Prostate gland (tissue), 2 donors: Measurements from ENCODE around the gene RPL12. TPM values are rescaled to one million over a fixed set of nuclear protein-coding genes. Genes with fewer than 3 reads are reported as not detected.

ENCODE experiments used
- DNase-seq: peaks from one replicate; pipeline ENCODE4 v3.0.0-alpha.2; 2019; ENCODE audit warnings: low spot score
- H3K27ac ChIP-seq, 2 donors: fragments of 200-600 bp; sonication (generic); 2 replicates each; pipeline ENCODE4 v1.5.1; 2017 to 2019
- H3K27me3 ChIP-seq: fragments of 200-600 bp; sonication (generic); replicated peaks from 2 replicates; pipeline ENCODE4 v1.5.1; 2019; ENCODE audit not compliant: insufficient read depth
- H3K36me3 ChIP-seq, 2 donors: fragments of 200-600 bp; sonication (generic); 1 replicate in 1 of 2; 2 replicates in 1 of 2; pipeline versions ENCODE4 v1.5.1 to v1.8.1; 2017 to 2019
- H3K4me1 ChIP-seq: fragments of 200-600 bp; sonication (generic); replicated peaks from 2 replicates; pipeline ENCODE4 v1.5.1; 2019
- H3K4me3 ChIP-seq, 2 donors: fragments of 200-600 bp; sonication (generic); 2 replicates each; pipeline ENCODE4 v1.5.1; 2017 to 2019
- H3K9me3 ChIP-seq: fragments of 200-600 bp; sonication (generic); 2 replicates; pipeline ENCODE4 v1.5.1; 2017
- POLR2A ChIP-seq: fragments of 450-650 bp; IDR thresholded peaks from one replicate; pipeline ENCODE4 v1.6.1; 2016; ENCODE audit warnings: antibody characterized with exemption, mild to moderate bottlenecking
- POLR2AphosphoS5 ChIP-seq: sonication (generic); formaldehyde crosslinking; IDR thresholded peaks from one replicate; pipeline ENCODE4 v1.6.1; 2017; ENCODE audit warnings: antibody characterized with exemption
- WGBS: methylation state at CpG from one replicate; pipeline ENCODE4 v1.1.5; 2018; 5-methylcytosine and 5-hydroxymethylcytosine counted together
- intact Hi-C: fragments of 100-400 bp; cut with DNase I; formaldehyde crosslinking; loops from one replicate; pipeline ENCODE4 v1.14.2; 2022
- total RNA-seq, 2 donors: library from RNA; depleted of rRNA; stranded (reverse); fragments of >200 nt; gene quantifications; one replicate each; pipeline ENCODE4 v1.1.0, GENCODE V29; 2016
- TF ChIP-seq, protein P1 (sequence below), 4 experiments: fragments of 200-600 bp in 2 of 4; fragments of 450-650 bp in 2 of 4; sonication (generic) in 2 of 4; IDR thresholded peaks; 1 replicate in 3 of 4; 2 replicates in 1 of 4; pipeline ENCODE4 v1.5.1; 2016 to 2019; ENCODE audit warnings: antibody characterized with exemption in 4 of 4, mild to moderate bottlenecking in 2 of 4, moderate library complexity in 2 of 4

The RPL12 gene
- total RNA-seq, 2 donors from 2014 or later = 1,460 to 2,640 TPM

DNA sequence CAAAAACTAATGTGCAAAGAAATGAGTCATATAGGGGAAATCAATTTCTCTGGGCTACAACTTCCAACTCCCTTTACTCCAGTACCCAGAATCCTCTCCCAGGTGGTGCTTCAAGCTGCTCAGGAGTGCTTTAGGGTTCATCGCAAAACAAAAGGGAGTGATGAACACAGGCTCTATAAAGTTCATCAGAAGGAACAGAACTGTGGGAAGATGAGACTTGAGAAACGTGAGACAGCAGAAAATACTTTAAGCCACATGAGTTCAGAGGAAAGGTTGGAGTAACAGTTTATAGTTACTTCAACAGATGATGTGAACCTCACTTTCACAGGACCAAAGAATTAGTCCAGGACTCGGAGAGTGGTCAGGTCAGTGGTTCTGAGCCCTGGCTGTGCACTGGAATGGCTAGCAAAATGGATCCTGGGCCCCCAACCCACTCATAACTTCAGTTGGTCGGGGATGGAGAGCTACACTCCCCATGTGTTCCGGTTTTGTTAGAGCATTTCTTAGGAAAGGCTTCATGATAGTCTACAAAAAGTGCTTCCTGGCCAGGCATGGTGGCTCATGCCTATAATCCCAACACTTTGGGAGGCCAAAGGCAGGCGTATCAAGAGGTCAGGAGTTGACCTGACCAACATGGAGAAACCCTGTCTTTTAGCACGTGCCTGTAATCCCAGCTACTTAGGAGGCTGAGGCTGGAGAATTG lies 4.3 kb downstream of the RPL12 start:
- WGBS = 79% methylated on average over 7 of the region's 7 CpGs
- no peaks in the 10 kb centered on the region for H3K27me3 ChIP-seq
- no peak for TF ChIP-seq POLR2A
- TF ChIP-seq POLR2AphosphoS5 = no peak
- TF ChIP-seq, protein P1, sequence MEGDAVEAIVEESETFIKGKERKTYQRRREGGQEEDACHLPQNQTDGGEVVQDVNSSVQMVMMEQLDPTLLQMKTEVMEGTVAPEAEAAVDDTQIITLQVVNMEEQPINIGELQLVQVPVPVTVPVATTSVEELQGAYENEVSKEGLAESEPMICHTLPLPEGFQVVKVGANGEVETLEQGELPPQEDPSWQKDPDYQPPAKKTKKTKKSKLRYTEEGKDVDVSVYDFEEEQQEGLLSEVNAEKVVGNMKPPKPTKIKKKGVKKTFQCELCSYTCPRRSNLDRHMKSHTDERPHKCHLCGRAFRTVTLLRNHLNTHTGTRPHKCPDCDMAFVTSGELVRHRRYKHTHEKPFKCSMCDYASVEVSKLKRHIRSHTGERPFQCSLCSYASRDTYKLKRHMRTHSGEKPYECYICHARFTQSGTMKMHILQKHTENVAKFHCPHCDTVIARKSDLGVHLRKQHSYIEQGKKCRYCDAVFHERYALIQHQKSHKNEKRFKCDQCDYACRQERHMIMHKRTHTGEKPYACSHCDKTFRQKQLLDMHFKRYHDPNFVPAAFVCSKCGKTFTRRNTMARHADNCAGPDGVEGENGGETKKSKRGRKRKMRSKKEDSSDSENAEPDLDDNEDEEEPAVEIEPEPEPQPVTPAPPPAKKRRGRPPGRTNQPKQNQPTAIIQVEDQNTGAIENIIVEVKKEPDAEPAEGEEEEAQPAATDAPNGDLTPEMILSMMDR (IDR thresholded peaks at IDR 0.05) = no peak
- H3K27ac ChIP-seq = no peak overlapping the region
- H3K9me3 ChIP-seq = no peaks in the 10 kb centered on the region
- peaks cover 13 to 24% of the 10 kb centered on the region in 2 donors for H3K36me3 ChIP-seq
- peaks cover 9% of the 10 kb centered on the region for H3K4me1 ChIP-seq
- no peak overlapping the region for H3K4me3 ChIP-seq
- intact Hi-C loops = no loop called here
- DNase-seq = no peak

DNA sequence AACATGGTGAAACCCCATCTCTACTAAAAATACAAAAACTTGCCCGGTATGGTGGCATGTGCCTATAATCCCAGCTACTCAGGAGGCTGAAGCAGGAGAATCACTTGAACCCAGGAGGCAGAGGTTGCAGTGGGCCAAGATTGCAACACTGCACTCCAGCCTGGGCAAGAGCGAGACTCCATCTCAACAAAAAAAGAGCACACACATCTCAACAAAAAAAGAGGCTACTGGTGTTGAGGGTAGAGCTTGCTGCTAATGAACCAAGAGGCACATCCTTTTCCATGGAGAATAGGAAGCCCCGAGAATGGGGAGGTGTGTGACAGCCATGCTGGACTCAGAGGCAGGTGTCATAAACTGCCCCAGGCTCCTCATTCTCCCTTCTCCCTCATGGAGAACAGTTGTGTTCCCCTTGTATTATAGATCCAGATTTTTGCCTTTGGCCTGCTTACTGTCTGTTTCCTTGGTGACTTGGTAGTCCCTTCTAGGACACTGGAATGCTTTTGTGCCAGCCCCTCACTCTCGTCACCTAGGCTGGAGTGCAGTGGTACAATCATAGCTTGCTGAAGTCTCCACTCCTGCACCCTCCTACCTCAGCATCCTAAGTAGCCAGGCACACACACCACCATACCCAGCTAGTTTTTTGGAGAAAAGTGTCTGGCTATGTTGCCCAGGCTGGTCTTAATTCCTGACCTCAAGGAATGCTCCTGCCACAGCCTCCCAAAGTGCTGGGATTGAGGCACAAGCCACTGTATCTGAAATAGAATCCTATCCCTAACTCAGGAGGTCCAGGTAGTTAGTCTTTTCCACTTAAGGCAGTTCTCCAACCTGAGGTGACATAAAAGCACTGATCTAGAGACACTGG lies 5.1 kb downstream of the RPL12 start:
- 74% methylated on average over 4 of the region's 4 CpGs for WGBS

DNA sequence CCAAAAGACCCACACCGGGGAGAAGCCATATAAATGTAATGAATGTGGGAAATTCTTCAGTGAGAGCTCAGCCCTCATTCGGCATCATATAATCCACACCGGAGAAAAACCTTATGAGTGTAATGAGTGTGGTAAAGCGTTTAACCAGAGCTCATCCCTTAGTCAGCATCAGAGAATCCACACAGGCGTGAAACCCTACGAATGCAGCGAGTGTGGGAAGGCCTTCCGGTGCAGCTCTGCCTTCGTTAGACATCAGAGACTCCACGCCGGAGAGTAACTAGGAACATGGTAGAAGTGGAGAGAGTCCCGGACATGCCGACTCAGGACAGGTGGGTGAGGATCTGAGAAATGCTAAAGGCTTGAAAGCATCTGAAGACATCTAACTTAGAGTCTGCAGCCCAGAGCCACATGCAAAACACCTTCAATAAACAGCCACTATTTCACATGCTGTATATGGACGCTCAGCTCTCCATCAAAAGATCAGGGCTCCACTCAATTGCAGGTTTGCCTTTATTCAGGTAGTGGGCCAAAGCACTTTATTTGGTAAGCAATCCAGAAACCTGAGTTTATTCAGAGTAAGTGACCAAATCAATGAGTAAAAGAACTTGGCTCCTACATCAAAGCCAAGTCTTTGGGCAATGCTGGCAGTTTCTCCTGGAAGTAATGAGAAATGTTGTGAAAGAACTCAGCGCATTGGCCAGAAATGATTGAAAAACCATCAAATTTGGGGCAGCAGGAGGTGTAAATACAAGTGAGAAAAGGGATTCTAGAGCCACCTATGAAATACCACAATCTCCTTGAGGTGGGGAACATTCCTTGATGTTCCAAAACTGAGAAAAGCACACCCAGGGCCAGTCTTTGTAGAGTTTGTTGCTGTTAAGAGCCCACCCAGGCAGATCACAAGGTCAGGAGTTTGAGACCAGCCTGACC lies 6.0 kb downstream of the RPL12 start:
- no peak for DNase-seq
- 84% methylated on average over 15 of the region's 15 CpGs for WGBS
- intact Hi-C loops = no loop called here

More for the DNA sequence above, 5.1 kb downstream of the RPL12 start:
- intact Hi-C loops = no loop called here
- Histone ChIP-seq H3K4me3 (no peak overlapping the region), H3K27ac (no peak overlapping the region), H3K36me3 (peaks cover 15 to 24% of the 10 kb centered on the region in 2 donors), H3K27me3 (no peaks in the 10 kb centered on the region), H3K4me1 (peaks cover 9% of the 10 kb centered on the region), H3K9me3 (no peaks in the 10 kb centered on the region)
- TF ChIP-seq POLR2AphosphoS5 = no peak
- no peak for TF ChIP-seq POLR2A
- TF ChIP-seq, protein P1 (IDR thresholded peaks at IDR 0.05) = no peak
- no peak for DNase-seq

DNA sequence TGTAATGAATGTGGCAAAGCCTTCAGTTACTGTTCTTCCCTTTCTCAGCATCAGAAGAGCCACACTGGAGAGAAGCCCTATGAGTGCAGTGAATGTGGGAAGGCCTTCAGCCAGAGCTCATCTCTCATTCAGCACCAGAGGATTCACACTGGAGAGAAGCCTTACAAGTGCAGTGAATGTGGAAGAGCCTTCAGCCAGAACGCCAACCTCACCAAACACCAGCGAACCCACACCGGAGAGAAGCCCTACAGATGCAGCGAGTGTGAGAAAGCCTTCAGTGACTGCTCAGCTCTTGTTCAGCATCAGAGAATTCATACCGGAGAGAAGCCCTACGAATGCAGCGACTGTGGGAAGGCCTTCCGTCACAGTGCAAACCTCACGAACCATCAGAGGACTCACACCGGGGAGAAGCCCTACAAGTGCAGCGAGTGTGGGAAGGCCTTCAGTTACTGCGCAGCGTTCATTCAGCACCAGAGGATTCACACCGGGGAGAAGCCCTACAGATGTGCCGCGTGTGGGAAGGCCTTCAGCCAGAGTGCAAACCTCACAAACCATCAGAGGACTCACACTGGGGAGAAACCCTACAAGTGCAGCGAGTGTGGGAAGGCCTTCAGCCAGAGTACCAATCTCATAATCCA lies 6.8 kb downstream of the RPL12 start:
- 90% methylated on average over 17 of the region's 17 CpGs for WGBS
- Histone ChIP-seq H3K4me1 (peaks cover under 1% of the 10 kb centered on the region), H3K9me3 (no peaks in the 10 kb centered on the region), H3K27ac (no peak overlapping the region), H3K4me3 (no peak overlapping the region), H3K36me3 (peaks cover 15 to 24% of the 10 kb centered on the region in 2 donors), H3K27me3 (no peaks in the 10 kb centered on the region)
- no peak for DNase-seq
- intact Hi-C loops = no loop called here
- TF ChIP-seq, protein P1 (IDR thresholded peaks at IDR 0.05) = no peak
- TF ChIP-seq POLR2AphosphoS5 (no peak), POLR2A (no peak)

More for the DNA sequence above, 6.0 kb downstream of the RPL12 start:
- H3K27me3 ChIP-seq = no peaks in the 10 kb centered on the region
- TF ChIP-seq, protein P1 (IDR thresholded peaks at IDR 0.05) = no peak
- TF ChIP-seq POLR2A (no peak), POLR2AphosphoS5 (no peak)
- H3K27ac ChIP-seq = no peak overlapping the region
- no peak overlapping the region for H3K4me3 ChIP-seq
- H3K36me3 ChIP-seq = peaks cover 15 to 24% of the 10 kb centered on the region in 2 donors
- H3K4me1 ChIP-seq = peaks cover 8% of the 10 kb centered on the region
- no peaks in the 10 kb centered on the region for H3K9me3 ChIP-seq
